CD4-positive, CD25-positive, alpha-beta regulatory T cell (primary cell): ENCODE results near the gene USP44. TPM values are rescaled to one million over a fixed set of nuclear protein-coding genes. Genes with fewer than 3 reads are reported as not detected.
"Not testable (repeated sequence)": the region's sequence is repeated elsewhere in the genome, so short reads cannot be mapped to it uniquely, and the experiment has no call there.

Experiments used
- ATAC-seq, 2 donors: fragments of 150-1000 bp; cut with Tn5 transposase; one replicate each; pipeline ENCODE4 v1.10.0; 2021; ENCODE audit warnings: low read depth in 2 of 2, moderate number of reproducible peaks in 2 of 2, moderate library complexity in 1 of 2
- DNase-seq, 3 donors: peaks; one replicate each; pipeline versions ENCODE4 v3.0.0 to v3.0.0-alpha.2; 2012 to 2022; ENCODE audit warnings: mixed read lengths in 1 of 3
- H3K27ac ChIP-seq: one replicate; pipeline ENCODE4 v1.7.0; 2013; ENCODE audit warnings: mild to moderate bottlenecking, low read length; ENCODE audit not compliant: insufficient read depth, poor library complexity, severe bottlenecking
- H3K27me3 ChIP-seq: one replicate; pipeline ENCODE4 v1.7.0; 2013; ENCODE audit warnings: low read length; ENCODE audit not compliant: control insufficient read depth, insufficient read depth
- H3K36me3 ChIP-seq: one replicate; pipeline ENCODE4 v1.7.0; 2013; ENCODE audit warnings: mild to moderate bottlenecking, low read length, moderate library complexity; ENCODE audit not compliant: control insufficient read depth, insufficient read depth
- H3K4me1 ChIP-seq: 2 replicates; pipeline ENCODE4 v1.7.0; 2013; ENCODE audit warnings: mild to moderate bottlenecking, low read length; ENCODE audit not compliant: insufficient read depth, control insufficient read depth, poor library complexity, severe bottlenecking
- H3K4me3 ChIP-seq: one replicate; pipeline ENCODE4 v1.7.0; 2013; ENCODE audit warnings: low read depth, mild to moderate bottlenecking, low read length, moderate library complexity
- H3K9me3 ChIP-seq, 2 experiments: 1 replicate in 1 of 2; 2 replicates in 1 of 2; pipeline ENCODE4 v1.7.0; 2013; ENCODE audit warnings: low read length in 2 of 2, mild to moderate bottlenecking in 1 of 2, moderate library complexity in 1 of 2; ENCODE audit not compliant: control insufficient read depth in 2 of 2
- H3K27ac Mint-ChIP-seq, 3 donors: one replicate each; pipeline ENCODE4 v1.8.0; 2020 to 2022; ENCODE audit warnings: mild to moderate bottlenecking in 3 of 3, mixed read lengths in 3 of 3, moderate library complexity in 2 of 3
- H3K27me3 Mint-ChIP-seq: one replicate; pipeline ENCODE4 v1.8.0; 2022; ENCODE audit warnings: mild to moderate bottlenecking, mixed read lengths
- H3K36me3 Mint-ChIP-seq: one replicate; pipeline ENCODE4 v1.8.0; 2020; ENCODE audit warnings: mixed read lengths
- H3K4me1 Mint-ChIP-seq, 4 donors: one replicate each; pipeline ENCODE4 v1.8.0; 2020 to 2022; ENCODE audit warnings: mixed read lengths in 4 of 4, mild to moderate bottlenecking in 1 of 4
- H3K4me3 Mint-ChIP-seq, 4 donors: one replicate each; pipeline ENCODE4 v1.8.0; 2020 to 2022; ENCODE audit warnings: mild to moderate bottlenecking in 4 of 4, mixed read lengths in 4 of 4, moderate library complexity in 3 of 4
- H3K9me3 Mint-ChIP-seq, 7 donors: one replicate each; pipeline ENCODE4 v1.8.0; 2020 to 2022; ENCODE audit warnings: mixed read lengths in 7 of 7, mild to moderate bottlenecking in 3 of 7, moderate library complexity in 2 of 7
- polyA plus RNA-seq, 4 donors: library from polyadenylated mRNA; unstranded; fragments of 300-500 nt; fragmentation: Illumina TruSeq; gene quantifications; one replicate each; pipeline ENCODE4 v1.2.3, GENCODE V29; 2021
- total RNA-seq: library from RNA; stranded (reverse); gene quantifications from one replicate; pipeline ENCODE4 v1.2.3, GENCODE V29; 2022

Gene USP44
- total and polyA plus RNA-seq, 5 donors from 2014 or later = 0.86 to 2.9 (median 1.7) TPM

GRCh38 chr12:95487024-95487423 is 64.3 kb downstream of the USP44 start:
- no peak overlapping the region for H3K27ac ChIP-seq
- no peaks in the 10 kb centered on the region for H3K9me3 ChIP-seq
- H3K36me3 ChIP-seq = peaks cover 53% of the 10 kb centered on the region
- H3K27ac Mint-ChIP-seq = no peak overlapping the region
- no peak overlapping the region for H3K4me3 Mint-ChIP-seq
- no peaks in the 10 kb centered on the region for H3K4me1 ChIP-seq
- H3K4me1 Mint-ChIP-seq = peaks cover 9 to 27% (median 17%) of the 10 kb centered on the region in 4 donors
- no peak overlapping the region for H3K4me3 ChIP-seq
- no peaks in the 10 kb centered on the region for H3K9me3 Mint-ChIP-seq
- peaks cover 32% of the 10 kb centered on the region for H3K36me3 Mint-ChIP-seq
- no peak for DNase-seq
- H3K27me3 Mint-ChIP-seq = no peaks in the 10 kb centered on the region
- no peaks in the 10 kb centered on the region for H3K27me3 ChIP-seq
- ATAC-seq = no peak

DNA sequence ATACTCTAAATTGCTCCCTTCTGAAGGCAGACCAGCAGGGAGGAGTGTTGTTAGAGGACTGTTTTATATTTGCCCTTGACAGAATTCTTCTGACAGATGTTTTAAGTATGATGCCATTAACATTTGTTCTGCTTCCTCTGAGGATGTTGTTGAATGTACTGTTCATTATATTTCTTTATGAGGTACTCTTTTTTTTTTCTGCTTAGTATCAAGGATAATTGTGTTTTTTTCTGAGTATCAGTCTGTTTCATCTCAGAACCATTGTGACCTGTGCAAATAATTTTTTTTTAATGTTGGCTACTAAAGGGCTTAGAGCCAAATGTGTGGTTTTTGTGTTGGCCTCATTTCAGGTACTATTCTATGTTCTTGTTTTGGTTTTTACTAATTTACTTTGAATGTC is 66.8 kb downstream of the USP44 start:
- Mint-ChIP-seq H3K27me3 (no peaks in the 10 kb centered on the region), H3K4me3 (no peak overlapping the region), H3K36me3 (peaks cover 34% of the 10 kb centered on the region), H3K4me1 (peaks cover 28 to 37% (median 32%) of the 10 kb centered on the region in 4 donors), H3K27ac (no peak overlapping the region), H3K9me3 (no peaks in the 10 kb centered on the region)
- ATAC-seq (no peak), DNase-seq (no peak)
- H3K4me1 ChIP-seq = peaks cover 15% of the 10 kb centered on the region
- H3K27ac ChIP-seq = no peak overlapping the region
- H3K36me3 ChIP-seq = peaks cover 51% of the 10 kb centered on the region
- H3K4me3 ChIP-seq = no peak overlapping the region
- H3K27me3 ChIP-seq = no peaks in the 10 kb centered on the region
- no peaks in the 10 kb centered on the region for H3K9me3 ChIP-seq

DNA sequence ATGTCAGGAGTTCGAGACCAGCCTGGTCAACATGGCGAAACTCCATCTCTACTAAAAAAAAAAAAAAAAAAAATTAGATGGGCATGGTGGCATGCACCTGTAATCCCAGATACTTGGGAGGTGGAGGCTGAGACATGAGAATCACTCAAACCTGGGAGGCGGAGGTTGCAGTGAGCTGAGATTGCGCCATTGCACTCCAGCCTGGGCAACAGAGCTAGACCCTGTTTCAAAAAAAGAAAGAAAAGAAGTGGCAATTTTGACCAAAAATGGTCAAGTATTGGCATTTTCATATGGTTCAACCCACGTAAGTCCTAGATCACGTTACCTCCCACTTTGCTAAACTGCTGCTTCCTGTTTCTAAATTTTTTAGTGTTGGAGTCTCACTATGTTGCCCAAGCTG is 68.7 kb downstream of the USP44 start:
- Mint-ChIP-seq H3K36me3 (peaks cover 43% of the 10 kb centered on the region), H3K4me1 (peaks cover 32 to 52% (median 48%) of the 10 kb centered on the region in 4 donors), H3K4me3 (peak overlapping the region in 1 of 4 donors; percentile 51)
- H3K27ac ChIP-seq, H3K9me3 ChIP-seq, H3K27me3 ChIP-seq, ATAC-seq, DNase-seq, H3K27me3 Mint-ChIP-seq, H3K9me3 Mint-ChIP-seq, H3K4me3 ChIP-seq, H3K27ac Mint-ChIP-seq: not testable (repeated sequence)
- Histone ChIP-seq H3K36me3 (peaks cover 52% of the 10 kb centered on the region), H3K4me1 (peaks cover 22% of the 10 kb centered on the region)

- Histone ChIP-seq H3K36me3 (peaks cover 51% of the 10 kb centered on the region), H3K27me3 (no peaks in the 10 kb centered on the region), H3K4me3 (no peak overlapping the region), H3K4me1 (peaks cover 27% of the 10 kb centered on the region), H3K9me3 (no peaks in the 10 kb centered on the region), H3K27ac (no peak overlapping the region)
- ATAC-seq (no peak), DNase-seq (no peak)
- Mint-ChIP-seq H3K9me3 (no peaks in the 10 kb centered on the region), H3K36me3 (peaks cover 40% of the 10 kb centered on the region), H3K4me1 (peaks cover 26 to 57% (median 49%) of the 10 kb centered on the region in 4 donors), H3K27me3 (no peaks in the 10 kb centered on the region), H3K4me3 (no peak overlapping the region), H3K27ac (peak overlapping the region in 2 of 3 donors; percentile 41 to 76)
These were observed 69.4 kb downstream of the USP44 start for GRCh38 chr12:95481888-95482287.

DNA sequence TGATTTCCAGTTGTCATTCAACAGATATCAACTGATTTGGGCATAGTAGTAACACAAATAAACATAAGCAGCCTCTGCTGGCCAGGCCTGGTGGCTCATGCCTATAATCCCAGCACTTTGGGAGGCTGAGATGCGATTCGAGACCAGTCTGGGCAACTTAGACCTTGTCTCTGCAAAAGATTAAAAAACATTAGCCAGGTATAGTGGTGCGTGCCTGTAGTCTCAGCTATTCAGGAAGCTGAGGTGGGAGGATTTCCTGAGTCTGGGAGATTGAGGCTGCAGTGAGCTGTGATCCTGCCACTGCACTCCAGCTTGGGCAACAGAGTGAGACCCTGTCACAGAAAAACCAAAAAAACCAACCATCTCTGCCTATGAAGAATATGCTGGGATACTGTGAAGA is 70.2 kb downstream of the USP44 start:
- DNase-seq (no peak), ATAC-seq (no peak)
- Mint-ChIP-seq H3K36me3 (peaks cover 41% of the 10 kb centered on the region), H3K27ac (peak overlapping the region; percentile 76 to 88 (median 81)), H3K4me3 (peak overlapping the region in 3 of 4 donors; percentile 24 to 55 (median 42)), H3K9me3 (no peaks in the 10 kb centered on the region), H3K4me1 (peaks cover 26 to 65% (median 55%) of the 10 kb centered on the region in 4 donors), H3K27me3 (no peaks in the 10 kb centered on the region)
- Histone ChIP-seq H3K4me3 (peak overlapping the region; percentile 21), H3K27ac (peak overlapping the region; percentile 37), H3K9me3 (no peaks in the 10 kb centered on the region), H3K4me1 (peaks cover 29% of the 10 kb centered on the region), H3K27me3 (no peaks in the 10 kb centered on the region), H3K36me3 (peaks cover 50% of the 10 kb centered on the region)

- Mint-ChIP-seq H3K36me3 (peaks cover 44% of the 10 kb centered on the region), H3K27ac (peak overlapping the region in 2 of 3 donors; percentile 76 to 81), H3K4me1 (peaks cover 34 to 74% (median 63%) of the 10 kb centered on the region in 4 donors), H3K4me3 (peak overlapping the region in 1 of 4 donors; percentile 55), H3K27me3 (no peaks in the 10 kb centered on the region), H3K9me3 (no peaks in the 10 kb centered on the region)
- peak overlapping the region; percentile 14 for H3K4me3 ChIP-seq
- DNase-seq (no peak), ATAC-seq (no peak)
- H3K4me1 ChIP-seq = peaks cover 37% of the 10 kb centered on the region
- H3K9me3 ChIP-seq = no peaks in the 10 kb centered on the region
- peaks cover 43% of the 10 kb centered on the region for H3K36me3 ChIP-seq
- no peak overlapping the region for H3K27ac ChIP-seq
- no peaks in the 10 kb centered on the region for H3K27me3 ChIP-seq
These were observed 71.0 kb downstream of the USP44 start for GRCh38 chr12:95480230-95480629.

DNA sequence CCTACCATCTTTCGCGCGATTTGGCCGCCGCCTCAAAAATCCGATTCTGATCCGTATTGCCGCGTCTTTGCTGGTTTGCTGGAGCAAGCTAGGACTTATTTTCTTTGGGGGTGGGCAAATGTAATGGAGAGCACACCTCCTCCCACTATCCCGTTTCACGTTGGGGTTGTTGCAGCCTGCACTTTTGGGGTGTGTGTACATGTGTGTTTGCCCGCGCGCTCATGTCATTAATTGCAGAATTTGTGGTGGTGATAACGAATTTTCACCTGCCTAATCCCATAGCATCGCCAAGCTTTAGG is 76.7 kb downstream of the USP44 start:
- Mint-ChIP-seq H3K9me3 (no peaks in the 10 kb centered on the region), H3K27me3 (no peaks in the 10 kb centered on the region), H3K4me1 (peaks cover 25 to 66% (median 49%) of the 10 kb centered on the region in 4 donors), H3K4me3 (peak overlapping the region; percentile 94 to 100 (median 100)), H3K36me3 (peaks cover 24% of the 10 kb centered on the region), H3K27ac (peak overlapping the region; percentile 95 to 100 (median 99))
- ATAC-seq = no peak
- Histone ChIP-seq H3K27me3 (no peaks in the 10 kb centered on the region), H3K27ac (peak overlapping the region; percentile 76), H3K36me3 (peaks cover 21% of the 10 kb centered on the region), H3K4me1 (peaks cover 28% of the 10 kb centered on the region), H3K9me3 (no peaks in the 10 kb centered on the region), H3K4me3 (peak overlapping the region; percentile 90)
- peak in 1 of 3 donors; percentile 29 for DNase-seq

DNA sequence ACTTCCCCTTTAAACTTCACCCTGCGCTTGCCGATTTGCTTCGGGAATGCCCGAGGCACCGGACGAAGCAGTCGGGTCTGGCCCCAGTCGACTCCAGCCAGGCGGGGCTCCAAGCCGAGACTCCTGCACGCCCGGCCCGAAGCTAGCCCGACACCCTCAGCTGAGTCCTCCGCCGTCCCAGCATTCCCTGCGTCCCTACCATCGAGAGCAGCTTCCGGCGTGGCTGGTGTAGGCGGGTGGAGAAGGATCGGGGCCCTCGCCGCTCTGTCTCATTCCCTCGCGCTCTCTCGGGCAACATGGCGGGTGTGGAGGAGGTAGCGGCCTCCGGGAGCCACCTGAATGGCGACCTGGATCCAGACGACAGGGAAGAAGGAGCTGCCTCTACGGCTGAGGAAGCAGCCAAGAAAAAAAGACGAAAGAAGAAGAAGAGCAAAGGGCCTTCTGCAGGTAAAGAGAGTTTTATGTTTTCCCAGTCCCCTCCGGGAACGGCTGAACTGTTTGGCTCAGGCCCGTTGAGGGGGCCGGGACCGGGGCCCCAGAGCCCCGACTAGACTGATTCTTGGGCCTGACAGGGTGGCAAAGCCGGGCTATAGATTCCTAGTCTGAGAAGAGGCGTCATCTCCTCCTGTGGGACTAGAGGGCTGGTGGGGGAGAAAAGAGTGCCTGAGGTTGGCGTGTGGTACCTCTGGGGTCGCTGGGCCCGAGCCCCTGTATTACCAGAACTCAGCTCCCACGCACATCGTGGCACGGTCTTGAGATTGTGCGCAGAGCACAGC is 77.2 kb downstream of the USP44 start, which contains the start of gene METAP2:
Gene METAP2, plus strand, starts transcription at position 269 of the 776 bp plus-strand sequence. Its CDS starts 28 bp downstream, at position 297.
- Mint-ChIP-seq H3K27ac (peak within 1 kb of the TSS; percentile 95 to 100 (median 99)), H3K36me3 (peaks cover 21% of the 10 kb centered on the region), H3K4me1 (peaks cover 22 to 61% (median 45%) of the 10 kb centered on the region in 4 donors), H3K4me3 (peak within 1 kb of the TSS; percentile 94 to 100 (median 100)), H3K9me3 (no peaks in the 10 kb centered on the region), H3K27me3 (no peaks in the 10 kb centered on the region)
- Histone ChIP-seq H3K9me3 (no peaks in the 10 kb centered on the region), H3K27me3 (no peaks in the 10 kb centered on the region), H3K36me3 (peaks cover 21% of the 10 kb centered on the region), H3K4me1 (peaks cover 27% of the 10 kb centered on the region), H3K4me3 (peak within 1 kb of the TSS; percentile 90), H3K27ac (peak within 1 kb of the TSS; percentile 76)
- DNase-seq (peak; percentile 80 to 94 (median 86)), ATAC-seq (peak; percentile 99)
